ENCODE data around the gene GRK5.

Gene GRK5

DNA sequence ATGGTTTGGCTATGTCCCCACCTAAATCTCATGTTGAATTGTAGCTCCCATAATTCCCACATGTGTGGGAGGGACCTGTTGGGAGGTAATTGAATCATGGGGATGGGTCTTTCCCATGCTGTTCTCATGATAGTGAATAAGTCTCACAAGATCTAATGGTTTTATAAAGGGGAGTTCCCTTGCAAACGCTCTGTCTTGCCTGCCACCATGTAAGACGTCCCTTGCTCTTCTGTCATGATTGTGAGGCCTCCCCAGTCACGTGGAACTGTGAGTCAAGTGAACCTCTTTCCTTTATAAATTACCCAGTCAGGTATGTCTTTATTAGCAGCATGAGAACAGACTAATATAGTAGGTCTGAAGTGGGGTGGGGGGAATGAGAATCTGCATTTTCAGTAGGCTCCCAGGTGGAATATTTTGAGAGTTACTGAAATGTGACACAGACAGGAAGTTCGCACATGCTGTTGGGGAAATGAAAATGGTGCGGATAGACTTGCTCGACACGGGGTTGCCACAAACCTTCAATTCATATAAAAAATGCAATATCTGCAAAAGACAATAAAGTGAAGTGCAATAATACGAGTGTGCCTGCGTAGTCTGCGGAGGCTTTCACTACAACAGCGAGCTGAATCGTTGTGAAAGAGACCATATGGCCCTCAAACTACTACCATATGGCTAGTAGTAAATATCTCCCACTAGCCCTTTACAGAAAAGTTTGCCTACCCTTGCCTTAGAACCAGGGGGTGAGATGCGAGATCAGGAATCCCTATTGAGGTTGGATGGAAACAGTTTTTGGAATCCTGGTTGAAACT is 166.1 kb downstream of the GRK5 start:
- H3K4me3 ChIP-seq (ENCODE audit: low read depth in 1 of 2, low read length in 2 of 2): no peak overlapping the region
- DNase-seq: no peak
- H3K27ac ChIP-seq (ENCODE audit: low read length): no peak overlapping the region
- no peak overlapping the region for H2AFZ ChIP-seq (ENCODE audit: low read depth, low read length)
- H3K36me3 ChIP-seq (ENCODE audit: insufficient read depth, low read length): no peaks in the 10 kb centered on the region
- no peaks in the 10 kb centered on the region for H3K27me3 ChIP-seq (ENCODE audit: insufficient read depth, low read length, poor library complexity)
- no peaks in the 10 kb centered on the region for H3K4me1 ChIP-seq (ENCODE audit: insufficient read depth, low read length)
- TF ChIP-seq, protein P1, sequence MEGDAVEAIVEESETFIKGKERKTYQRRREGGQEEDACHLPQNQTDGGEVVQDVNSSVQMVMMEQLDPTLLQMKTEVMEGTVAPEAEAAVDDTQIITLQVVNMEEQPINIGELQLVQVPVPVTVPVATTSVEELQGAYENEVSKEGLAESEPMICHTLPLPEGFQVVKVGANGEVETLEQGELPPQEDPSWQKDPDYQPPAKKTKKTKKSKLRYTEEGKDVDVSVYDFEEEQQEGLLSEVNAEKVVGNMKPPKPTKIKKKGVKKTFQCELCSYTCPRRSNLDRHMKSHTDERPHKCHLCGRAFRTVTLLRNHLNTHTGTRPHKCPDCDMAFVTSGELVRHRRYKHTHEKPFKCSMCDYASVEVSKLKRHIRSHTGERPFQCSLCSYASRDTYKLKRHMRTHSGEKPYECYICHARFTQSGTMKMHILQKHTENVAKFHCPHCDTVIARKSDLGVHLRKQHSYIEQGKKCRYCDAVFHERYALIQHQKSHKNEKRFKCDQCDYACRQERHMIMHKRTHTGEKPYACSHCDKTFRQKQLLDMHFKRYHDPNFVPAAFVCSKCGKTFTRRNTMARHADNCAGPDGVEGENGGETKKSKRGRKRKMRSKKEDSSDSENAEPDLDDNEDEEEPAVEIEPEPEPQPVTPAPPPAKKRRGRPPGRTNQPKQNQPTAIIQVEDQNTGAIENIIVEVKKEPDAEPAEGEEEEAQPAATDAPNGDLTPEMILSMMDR (IDR thresholded peaks at IDR 0.05; ENCODE audit: borderline replicate concordance, extremely low read depth, low read length, poor library complexity, severe bottlenecking): no peak
- no peak for TF ChIP-seq EZH2 (IDR thresholded peaks at IDR 0.05; ENCODE audit: borderline replicate concordance, low read depth, low read length, severe bottlenecking)
- no peaks in the 10 kb centered on the region for H3K9me3 ChIP-seq (ENCODE audit: insufficient read depth, low read length, severe bottlenecking)
- no peaks in the 10 kb centered on the region for H3K79me2 ChIP-seq (ENCODE audit: insufficient read depth, low read length)
- no peak overlapping the region for H3K4me2 ChIP-seq (ENCODE audit: insufficient read depth, low read length)
- ATAC-seq (ENCODE audit: insufficient read depth, low read depth): no peak
- H3K9ac ChIP-seq (ENCODE audit: low read depth, low read length): no peak overlapping the region
- H4K20me1 ChIP-seq (ENCODE audit: insufficient read depth, low read length): peaks cover 8% of the 10 kb centered on the region

DNA sequence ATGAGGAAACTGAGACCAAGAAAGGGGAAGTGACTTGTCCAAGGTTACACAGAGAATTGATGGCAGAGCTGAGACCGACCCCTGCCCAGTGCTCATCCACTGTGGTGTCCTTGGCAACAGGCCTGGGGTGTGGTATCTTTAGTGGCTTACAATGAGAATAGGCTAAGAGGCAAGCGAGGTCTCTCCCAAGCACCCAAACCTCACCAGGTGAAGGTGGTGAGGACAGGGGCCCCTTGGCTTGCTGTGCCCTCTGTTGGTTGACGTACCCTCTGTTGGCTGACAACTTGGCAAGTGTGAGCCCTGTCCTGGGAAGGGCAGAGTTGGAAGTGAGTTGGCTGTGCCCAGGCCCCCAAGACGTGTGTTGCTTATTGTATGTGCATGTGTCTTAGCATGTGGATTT is 166.9 kb downstream of the GRK5 start:
- no peaks in the 10 kb centered on the region for H3K9me3 ChIP-seq (ENCODE audit: insufficient read depth, low read length, severe bottlenecking)
- TF ChIP-seq EZH2 (IDR thresholded peaks at IDR 0.05; ENCODE audit: borderline replicate concordance, low read depth, low read length, severe bottlenecking): no peak
- TF ChIP-seq, protein P1 (IDR thresholded peaks at IDR 0.05; ENCODE audit: borderline replicate concordance, extremely low read depth, low read length, poor library complexity, severe bottlenecking): no peak
- no peak for ATAC-seq (ENCODE audit: insufficient read depth, low read depth)
- no peak overlapping the region for H3K9ac ChIP-seq (ENCODE audit: low read depth, low read length)
- DNase-seq: no peak
- no peak overlapping the region for H3K4me2 ChIP-seq (ENCODE audit: insufficient read depth, low read length)
- no peak overlapping the region for H3K4me3 ChIP-seq (ENCODE audit: low read depth in 1 of 2, low read length in 2 of 2)
- H3K27ac ChIP-seq (ENCODE audit: low read length): no peak overlapping the region
- no peaks in the 10 kb centered on the region for H3K27me3 ChIP-seq (ENCODE audit: insufficient read depth, low read length, poor library complexity)
- no peaks in the 10 kb centered on the region for H3K36me3 ChIP-seq (ENCODE audit: insufficient read depth, low read length)
- peaks cover 8% of the 10 kb centered on the region for H4K20me1 ChIP-seq (ENCODE audit: insufficient read depth, low read length)
- no peaks in the 10 kb centered on the region for H3K79me2 ChIP-seq (ENCODE audit: insufficient read depth, low read length)
- H2AFZ ChIP-seq (ENCODE audit: low read depth, low read length): no peak overlapping the region
- H3K4me1 ChIP-seq (ENCODE audit: insufficient read depth, low read length): no peaks in the 10 kb centered on the region

DNA sequence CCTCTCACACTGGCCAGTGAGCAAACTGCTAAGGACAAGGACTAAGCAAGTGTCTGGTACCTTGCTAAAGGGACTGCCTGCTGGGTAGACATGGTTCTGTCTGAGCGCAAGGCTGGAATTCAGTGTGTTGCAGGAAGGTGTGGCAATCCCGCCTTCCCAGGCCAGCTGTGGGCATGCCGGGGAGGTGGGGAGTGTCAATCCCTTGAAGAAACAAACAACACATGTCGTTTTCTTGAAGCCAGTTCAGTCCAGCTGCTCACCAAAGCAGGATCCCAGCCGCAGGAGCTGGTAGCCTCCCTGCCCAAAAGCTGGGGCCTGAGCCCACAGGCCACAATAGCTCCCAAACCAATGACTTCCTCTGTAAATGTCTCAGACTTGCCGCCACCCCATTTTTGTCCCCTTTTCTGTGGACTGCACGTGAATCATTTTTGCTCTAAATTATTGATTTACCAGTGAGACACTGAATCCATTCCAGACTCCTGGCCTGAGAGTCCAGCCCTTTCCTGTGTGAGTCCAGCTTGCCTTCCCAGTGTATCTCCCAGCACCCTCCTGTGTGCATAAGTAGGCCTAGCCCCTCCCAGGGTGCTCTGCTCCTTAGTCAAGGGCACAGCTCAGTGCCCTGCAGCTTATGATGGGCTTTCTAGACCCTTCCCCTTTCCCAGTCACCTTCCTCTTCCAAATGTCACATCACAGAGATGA is 168.4 kb downstream of the GRK5 start:
- Histone ChIP-seq H3K27me3 (ENCODE audit: insufficient read depth, low read length, poor library complexity) (no peaks in the 10 kb centered on the region), H3K4me2 (ENCODE audit: insufficient read depth, low read length) (no peak overlapping the region), H3K9me3 (ENCODE audit: insufficient read depth, low read length, severe bottlenecking) (no peaks in the 10 kb centered on the region), H3K4me3 (ENCODE audit: low read depth in 1 of 2, low read length in 2 of 2) (no peak overlapping the region), H3K79me2 (ENCODE audit: insufficient read depth, low read length) (no peaks in the 10 kb centered on the region), H3K4me1 (ENCODE audit: insufficient read depth, low read length) (no peaks in the 10 kb centered on the region), H3K9ac (ENCODE audit: low read depth, low read length) (no peak overlapping the region), H4K20me1 (ENCODE audit: insufficient read depth, low read length) (peaks cover 8% of the 10 kb centered on the region; the same call in 1 of the 2 replicates), H3K36me3 (ENCODE audit: insufficient read depth, low read length) (peaks cover 6% of the 10 kb centered on the region; the same call in 1 of the 2 replicates), H3K27ac (ENCODE audit: low read length) (no peak overlapping the region), H2AFZ (ENCODE audit: low read depth, low read length) (no peak overlapping the region)
- TF ChIP-seq, protein P1 (IDR thresholded peaks at IDR 0.05; ENCODE audit: borderline replicate concordance, extremely low read depth, low read length, poor library complexity, severe bottlenecking): no peak
- TF ChIP-seq EZH2 (IDR thresholded peaks at IDR 0.05; ENCODE audit: borderline replicate concordance, low read depth, low read length, severe bottlenecking): no peak
- DNase-seq (no peak), ATAC-seq (ENCODE audit: insufficient read depth, low read depth) (no peak)
